Left forelimb (tissue), 1 donor: ENCODE results near the gene MGST2.

Experiments
- DNase-seq: peaks from one replicate; pipeline ENCODE4 v3.0.0-alpha.2; 2018; ENCODE audit warnings: low spot score

MGST2 gene

GRCh38 chr4:139643042-139643895, 22.4 kb upstream of the MGST2 start:
- DNase-seq: no peak

GRCh38 chr4:139645458-139645857, 20.2 kb upstream of the MGST2 start:
- DNase-seq: no peak

- DNase-seq: peak; percentile 15
Measured at GRCh38 chr4:139647184-139647583, 18.4 kb upstream of the MGST2 start.

GRCh38 chr4:139647952-139648351, 17.7 kb upstream of the MGST2 start:
- DNase-seq: no peak

- peak; percentile 85 for DNase-seq
Measured at GRCh38 chr4:139651282-139652194, 14.1 kb upstream of the MGST2 start.

- DNase-seq: no peak
Measured at GRCh38 chr4:139654516-139654915, 11.1 kb upstream of the MGST2 start.

- DNase-seq: no peak
Measured at GRCh38 chr4:139655116-139655515, 10.5 kb upstream of the MGST2 start.

GRCh38 chr4:139656614-139657486, 8.8 kb upstream of the MGST2 start:
- DNase-seq: no peak

- no peak for DNase-seq
Measured at GRCh38 chr4:139658185-139658584, 7.4 kb upstream of the MGST2 start.

- no peak for DNase-seq
Measured at GRCh38 chr4:139658586-139659382, 6.8 kb upstream of the MGST2 start.

GRCh38 chr4:139659735-139660424, 5.7 kb upstream of the MGST2 start:
- DNase-seq: no peak

- no peak for DNase-seq
Measured at GRCh38 chr4:139660568-139661043, 5.0 kb upstream of the MGST2 start.

GRCh38 chr4:139663561-139664138, 2.0 kb upstream of the MGST2 start:
- DNase-seq: no peak

GRCh38 chr4:139664442-139664841, 1.2 kb upstream of the MGST2 start:
- no peak for DNase-seq

GRCh38 chr4:139665079-139665689, 435 bp upstream of the MGST2 start:
- no peak for DNase-seq

- no peak for DNase-seq
Measured at GRCh38 chr4:139666735-139667281, 1.2 kb downstream of the MGST2 start.

- no peak for DNase-seq
Measured at GRCh38 chr4:139668036-139668435, 2.4 kb downstream of the MGST2 start.

- no peak for DNase-seq
Measured at GRCh38 chr4:139668658-139669201, 3.1 kb downstream of the MGST2 start.

GRCh38 chr4:139669335-139669734, 3.7 kb downstream of the MGST2 start:
- no peak for DNase-seq
